ENCODE data around the gene ZDHHC1.
"Not testable (repeated sequence)": the region's sequence is repeated elsewhere in the genome, so short reads cannot be mapped to it uniquely, and the experiment has no call there.

ZDHHC1 gene

GRCh38 chr16:67423015-67423414, 6.7 kb upstream of the ZDHHC1 start:
- TF ChIP-seq CTCF (IDR thresholded peaks at IDR 0.05; ENCODE audit: control insufficient read depth, extremely low read depth, insufficient read depth): no peak
- H3K4me3 ChIP-seq (ENCODE audit: low read depth, low read length): no peak overlapping the region
- no peak for DNase-seq (ENCODE audit: low read depth)

- no peak for TF ChIP-seq CTCF (IDR thresholded peaks at IDR 0.05; ENCODE audit: control insufficient read depth, extremely low read depth, insufficient read depth)
- no peak overlapping the region for H3K4me3 ChIP-seq (ENCODE audit: low read depth, low read length)
- DNase-seq (ENCODE audit: low read depth): no peak
Observed at GRCh38 chr16:67421030-67421429, 4.8 kb upstream of the ZDHHC1 start.

GRCh38 chr16:67419931-67420330, 3.7 kb upstream of the ZDHHC1 start:
- no peak overlapping the region for H3K4me3 ChIP-seq (ENCODE audit: low read depth, low read length)
- TF ChIP-seq CTCF (IDR thresholded peaks at IDR 0.05; ENCODE audit: control insufficient read depth, extremely low read depth, insufficient read depth): no peak
- no peak for DNase-seq (ENCODE audit: low read depth)

- H3K4me3 ChIP-seq (ENCODE audit: low read depth, low read length): no peak overlapping the region
- no peak for TF ChIP-seq CTCF (IDR thresholded peaks at IDR 0.05; ENCODE audit: control insufficient read depth, extremely low read depth, insufficient read depth)
- DNase-seq (ENCODE audit: low read depth): no peak
Observed at GRCh38 chr16:67419502-67419901, 3.2 kb upstream of the ZDHHC1 start.

- no peak overlapping the region for H3K4me3 ChIP-seq (ENCODE audit: low read depth, low read length)
- TF ChIP-seq CTCF (IDR thresholded peaks at IDR 0.05; ENCODE audit: control insufficient read depth, extremely low read depth, insufficient read depth): no peak
- DNase-seq (ENCODE audit: low read depth): no peak
Observed at GRCh38 chr16:67417333-67418061, 1.2 kb upstream of the ZDHHC1 start.

- not testable (repeated sequence) for H3K4me3 ChIP-seq (ENCODE audit: low read depth, low read length); DNase-seq (ENCODE audit: low read depth)
Observed at GRCh38 chr16:67415421-67415820, 856 bp downstream of the ZDHHC1 start.

- no peak overlapping the region for H3K4me3 ChIP-seq (ENCODE audit: low read depth, low read length)
- TF ChIP-seq CTCF (IDR thresholded peaks at IDR 0.05; ENCODE audit: control insufficient read depth, extremely low read depth, insufficient read depth): no peak
- DNase-seq (ENCODE audit: low read depth): no peak
Observed at GRCh38 chr16:67413978-67414911, 2.0 kb downstream of the ZDHHC1 start.

Measured in LNCaP clone FGC (cell line).